BLaER1 (cell line): ENCODE results near the gene DEF6.

Experiments used
- H3K27ac ChIP-seq: shearing (Covaris generic); formaldehyde crosslinking; 2 replicates; pipeline ENCODE4 v1.8.1; 2022
- H3K27me3 ChIP-seq: shearing (Covaris generic); formaldehyde crosslinking; 2 replicates; pipeline ENCODE4 v1.8.1; 2022
- H3K36me3 ChIP-seq: shearing (Covaris generic); formaldehyde crosslinking; 2 replicates; pipeline ENCODE4 v1.8.1; 2022
- H3K4me1 ChIP-seq: shearing (Covaris generic); formaldehyde crosslinking; 2 replicates; pipeline ENCODE4 v1.8.1; 2022
- H3K4me2 ChIP-seq: shearing (Covaris generic); formaldehyde crosslinking; 2 replicates; pipeline ENCODE4 v1.8.1; 2022
- H3K4me3 ChIP-seq: shearing (Covaris generic); formaldehyde crosslinking; 2 replicates; pipeline ENCODE4 v1.8.1; 2022
- H3K9ac ChIP-seq: shearing (Covaris generic); formaldehyde crosslinking; 2 replicates; pipeline ENCODE4 v1.8.1; 2022
- H3K9me3 ChIP-seq: shearing (Covaris generic); formaldehyde crosslinking; 2 replicates; pipeline ENCODE4 v1.8.1; 2022
- H4K20me1 ChIP-seq: shearing (Covaris generic); formaldehyde crosslinking; 2 replicates; pipeline ENCODE4 v1.8.1; 2022
- Cebpa-rat ChIP-seq: shearing (Covaris generic); IDR thresholded peaks from 2 replicates; pipeline ENCODE4 v1.8.1; 2022

DEF6 gene

GRCh38 chr6:35368038-35368887 lies 70.6 kb downstream of the DEF6 start:
- TF ChIP-seq Cebpa-rat = no peak

DNA sequence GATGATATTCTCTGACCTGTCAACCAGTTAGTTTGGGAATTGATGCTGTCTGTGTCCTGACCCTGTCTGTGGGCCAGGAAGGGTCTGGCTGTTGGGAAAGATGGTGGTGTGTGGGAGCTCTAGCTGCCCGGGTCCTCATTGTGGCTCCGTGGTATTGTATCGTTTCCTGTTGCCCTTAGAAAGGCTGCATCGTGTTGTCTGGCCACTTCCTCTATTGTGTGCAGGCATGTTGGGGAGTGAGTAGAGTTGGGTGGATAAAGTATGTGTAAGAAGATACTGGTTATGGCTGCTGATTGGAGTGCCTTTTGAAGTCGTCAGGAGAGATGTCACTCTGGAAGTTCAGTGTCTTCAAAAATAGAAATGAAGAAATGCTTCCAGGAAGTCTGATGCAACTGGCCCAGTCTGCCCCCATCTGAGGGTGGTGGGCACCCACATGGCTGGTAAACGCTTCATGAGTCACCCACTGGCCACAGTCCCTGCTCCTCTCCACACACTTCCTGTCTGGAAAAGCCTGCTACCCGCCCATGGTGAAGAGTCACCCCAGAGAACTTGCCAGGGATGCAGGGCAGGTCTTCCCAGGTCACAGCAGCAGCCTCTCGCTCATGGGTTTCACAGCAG lies 72.6 kb downstream of the DEF6 start:
- Histone ChIP-seq H3K4me2 (peak overlapping the region; percentile 94), H3K9me3 (no peaks in the 10 kb centered on the region), H3K4me1 (peaks cover 47% of the 10 kb centered on the region), H3K36me3 (peaks cover 18% of the 10 kb centered on the region), H3K27ac (peak overlapping the region; percentile 82), H4K20me1 (no peaks in the 10 kb centered on the region; the same call in 1 of the 2 replicates), H3K4me3 (peak overlapping the region; percentile 16), H3K9ac (peak overlapping the region; percentile 70), H3K27me3 (no peaks in the 10 kb centered on the region)
- no peak for TF ChIP-seq Cebpa-rat

More at GRCh38 chr6:35368038-35368887, 70.6 kb downstream of the DEF6 start:
- Histone ChIP-seq H3K4me3 (no peak overlapping the region), H4K20me1 (peaks cover 4% of the 10 kb centered on the region), H3K36me3 (peaks cover 14% of the 10 kb centered on the region), H3K4me2 (peak overlapping the region; percentile 47), H3K27me3 (no peaks in the 10 kb centered on the region), H3K27ac (no peak overlapping the region; the same call in 1 of the 2 replicates), H3K9ac (no peak overlapping the region), H3K9me3 (no peaks in the 10 kb centered on the region), H3K4me1 (peaks cover 60% of the 10 kb centered on the region)

DNA sequence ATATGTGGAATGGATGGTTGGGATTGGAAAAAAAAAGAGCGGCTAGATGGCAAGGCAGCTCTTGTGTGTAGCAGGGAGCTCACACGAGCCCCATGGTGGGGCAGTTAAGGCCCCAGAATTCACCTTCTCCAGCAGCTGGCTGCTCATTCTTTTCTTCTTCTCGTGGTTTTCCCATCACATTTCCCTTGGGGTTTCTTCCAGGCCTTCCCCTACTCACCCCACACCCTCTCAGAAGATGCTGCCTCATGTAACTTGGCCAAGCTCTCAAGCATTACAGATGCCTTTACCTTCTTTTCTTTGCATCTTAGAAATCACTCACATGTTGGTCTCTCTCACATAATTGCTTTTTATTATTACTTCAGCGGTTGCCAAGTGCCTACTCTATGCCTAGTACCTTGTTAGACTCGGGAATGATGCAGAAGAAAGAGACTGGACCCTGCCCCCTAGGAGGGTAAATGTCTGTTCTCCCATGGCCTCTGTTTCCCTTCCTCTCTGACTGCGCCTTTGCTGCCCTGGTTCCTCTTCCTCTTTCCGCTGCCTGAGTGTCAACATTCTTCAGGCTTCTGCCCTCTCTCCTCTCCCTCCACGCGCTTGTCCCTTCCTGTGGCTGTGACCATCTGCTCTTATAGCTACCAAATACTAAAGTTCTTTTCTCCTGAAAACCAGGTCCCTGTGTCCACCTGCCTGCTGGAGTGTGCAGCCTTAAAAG lies 73.3 kb downstream of the DEF6 start:
- Histone ChIP-seq H3K9me3 (no peaks in the 10 kb centered on the region), H3K36me3 (peaks cover 18% of the 10 kb centered on the region), H4K20me1 (no peaks in the 10 kb centered on the region; the same call in 1 of the 2 replicates), H3K27me3 (no peaks in the 10 kb centered on the region), H3K4me3 (peak overlapping the region; percentile 16), H3K4me1 (peaks cover 48% of the 10 kb centered on the region), H3K4me2 (peak overlapping the region; percentile 94), H3K9ac (peak overlapping the region; percentile 70), H3K27ac (peak overlapping the region; percentile 82)
- no peak for TF ChIP-seq Cebpa-rat
